Mesothelial cell of epicardium (in vitro differentiated cells): ENCODE results near the gene PNPLA5. TPM values are rescaled to one million over a fixed set of nuclear protein-coding genes. Genes with fewer than 3 reads are reported as not detected.
"Not testable (repeated sequence)": the region's sequence is repeated elsewhere in the genome, so short reads cannot be mapped to it uniquely, and the experiment has no call there.

Experiments used
- DNase-seq, 2 experiments: peaks; one replicate each; pipeline ENCODE4 v3.0.0; 2021; ENCODE audit warnings: low spot score in 2 of 2; ENCODE audit not compliant: unreplicated experiment in 2 of 2
- H3K27ac Mint-ChIP-seq: 2 replicates; pipeline ENCODE4 v1.8.0; 2021; ENCODE audit warnings: mixed read lengths
- H3K27me3 Mint-ChIP-seq: 2 replicates; pipeline ENCODE4 v1.8.0; 2021; ENCODE audit warnings: low read depth, mixed read lengths
- H3K36me3 Mint-ChIP-seq: 2 replicates; pipeline ENCODE4 v1.8.0; 2021; ENCODE audit warnings: mixed read lengths
- H3K4me1 Mint-ChIP-seq: 2 replicates; pipeline ENCODE4 v1.8.0; 2021; ENCODE audit warnings: mixed read lengths
- H3K4me3 Mint-ChIP-seq: 2 replicates; pipeline ENCODE4 v1.8.0; 2021; ENCODE audit warnings: mild to moderate bottlenecking, moderate library complexity, mixed read lengths
- H3K9me3 Mint-ChIP-seq: 2 replicates; pipeline ENCODE4 v1.8.0; 2021; ENCODE audit warnings: mixed read lengths
- total RNA-seq: library from RNA; stranded (reverse); gene quantifications from 3 replicates; pipeline ENCODE4 v1.2.1, GENCODE V29; 2021
- TF ChIP-seq, protein P1 (sequence below): fragments of 200-600 bp; sonication (generic); IDR thresholded peaks from one replicate; pipeline ENCODE4 v1.5.0; 2021; ENCODE audit warnings: antibody characterized with exemption; ENCODE audit not compliant: unreplicated experiment

The PNPLA5 gene
- total RNA-seq, 1 donor from 2014 or later: not detected

DNA sequence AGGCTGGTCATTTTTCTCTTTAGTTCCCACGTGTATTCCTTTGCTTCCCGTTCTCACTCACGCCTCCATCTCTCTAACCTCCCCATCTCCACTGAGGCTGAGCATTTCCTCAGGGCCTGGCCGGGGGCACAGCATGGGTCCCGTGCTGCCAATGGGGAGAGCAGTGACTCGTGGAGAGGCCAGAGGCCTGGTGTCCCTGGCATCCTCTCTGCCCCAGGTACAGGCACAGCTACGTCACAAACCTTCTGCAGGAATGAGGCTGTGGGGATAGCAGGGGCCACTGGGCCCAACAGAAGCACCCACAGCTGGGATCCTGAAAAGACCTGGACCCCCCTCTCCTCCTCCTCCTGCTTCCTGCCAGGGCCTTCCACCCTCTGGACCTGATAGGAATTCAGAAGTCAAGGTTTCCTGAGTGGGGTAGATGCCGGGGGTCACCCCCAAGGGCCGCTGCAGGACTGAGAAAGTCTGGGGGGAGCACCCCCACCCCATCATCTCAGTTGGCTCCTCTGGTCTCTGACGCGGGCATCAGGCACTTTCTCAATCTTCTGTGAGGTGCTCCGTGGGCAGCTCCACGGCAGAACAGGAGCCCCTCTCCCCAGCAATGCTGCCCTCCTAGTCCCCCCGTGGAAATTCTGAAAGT lies 11.8 kb downstream of the PNPLA5 start:
- TF ChIP-seq, protein P1, sequence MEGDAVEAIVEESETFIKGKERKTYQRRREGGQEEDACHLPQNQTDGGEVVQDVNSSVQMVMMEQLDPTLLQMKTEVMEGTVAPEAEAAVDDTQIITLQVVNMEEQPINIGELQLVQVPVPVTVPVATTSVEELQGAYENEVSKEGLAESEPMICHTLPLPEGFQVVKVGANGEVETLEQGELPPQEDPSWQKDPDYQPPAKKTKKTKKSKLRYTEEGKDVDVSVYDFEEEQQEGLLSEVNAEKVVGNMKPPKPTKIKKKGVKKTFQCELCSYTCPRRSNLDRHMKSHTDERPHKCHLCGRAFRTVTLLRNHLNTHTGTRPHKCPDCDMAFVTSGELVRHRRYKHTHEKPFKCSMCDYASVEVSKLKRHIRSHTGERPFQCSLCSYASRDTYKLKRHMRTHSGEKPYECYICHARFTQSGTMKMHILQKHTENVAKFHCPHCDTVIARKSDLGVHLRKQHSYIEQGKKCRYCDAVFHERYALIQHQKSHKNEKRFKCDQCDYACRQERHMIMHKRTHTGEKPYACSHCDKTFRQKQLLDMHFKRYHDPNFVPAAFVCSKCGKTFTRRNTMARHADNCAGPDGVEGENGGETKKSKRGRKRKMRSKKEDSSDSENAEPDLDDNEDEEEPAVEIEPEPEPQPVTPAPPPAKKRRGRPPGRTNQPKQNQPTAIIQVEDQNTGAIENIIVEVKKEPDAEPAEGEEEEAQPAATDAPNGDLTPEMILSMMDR: no peak
- Mint-ChIP-seq H3K27me3 (peaks cover 43% of the 10 kb centered on the region), H3K27ac (no peak overlapping the region), H3K9me3 (no peaks in the 10 kb centered on the region), H3K36me3 (no peaks in the 10 kb centered on the region), H3K4me3 (no peak overlapping the region), H3K4me1 (no peaks in the 10 kb centered on the region)
- no peak for DNase-seq

- no peak for DNase-seq
- Mint-ChIP-seq H3K27ac (no peak overlapping the region), H3K4me3 (no peak overlapping the region), H3K27me3 (peaks cover 46% of the 10 kb centered on the region), H3K4me1 (no peaks in the 10 kb centered on the region), H3K36me3 (no peaks in the 10 kb centered on the region), H3K9me3 (no peaks in the 10 kb centered on the region)
- TF ChIP-seq, protein P1: no peak
Measured at GRCh38 chr22:43878831-43879550, 12.8 kb downstream of the PNPLA5 start.

DNA sequence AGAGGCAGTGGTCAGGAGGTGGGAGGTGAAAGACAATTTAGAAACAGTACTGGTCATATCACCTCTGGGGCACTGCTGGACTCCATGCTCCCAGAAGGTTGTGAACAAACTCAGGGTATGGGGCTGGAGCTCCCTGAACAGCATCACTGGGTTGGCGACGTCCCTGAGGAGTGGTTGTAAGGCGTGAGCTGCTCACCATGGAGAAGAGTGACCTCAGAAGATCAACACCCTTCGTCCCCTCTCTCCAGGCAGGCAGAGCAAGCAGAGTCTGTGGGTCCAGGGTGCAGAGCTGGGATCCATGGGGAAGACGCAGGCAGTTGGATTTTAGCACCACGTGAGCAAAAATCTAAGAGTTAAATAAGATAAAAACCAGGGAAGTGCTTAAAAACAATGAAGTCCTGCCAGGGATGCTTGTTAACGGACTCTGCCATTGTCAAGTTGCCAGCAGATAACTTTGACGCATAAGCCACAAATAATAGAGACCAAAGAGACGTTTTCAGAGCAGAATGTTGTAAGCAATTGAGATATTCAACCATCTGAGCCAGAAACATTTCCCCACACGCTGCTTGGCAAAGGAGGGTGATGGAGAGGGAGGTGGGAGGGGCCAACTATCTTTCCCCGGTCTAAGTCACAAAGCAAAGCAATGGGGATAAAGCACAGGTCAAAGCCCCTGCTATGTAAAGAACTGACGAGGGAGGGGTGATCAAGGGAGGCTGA lies 13.6 kb downstream of the PNPLA5 start:
- no peaks in the 10 kb centered on the region for H3K36me3 Mint-ChIP-seq
- H3K9me3 Mint-ChIP-seq: no peaks in the 10 kb centered on the region
- H3K4me3 Mint-ChIP-seq: no peak overlapping the region
- TF ChIP-seq, protein P1: no peak
- H3K4me1 Mint-ChIP-seq: no peaks in the 10 kb centered on the region
- H3K27ac Mint-ChIP-seq: no peak overlapping the region
- no peak for DNase-seq
- H3K27me3 Mint-ChIP-seq: peaks cover 50% of the 10 kb centered on the region

GRCh38 chr22:43876866-43877509 lies 14.8 kb downstream of the PNPLA5 start:
- H3K4me3 Mint-ChIP-seq: no peak overlapping the region

DNA sequence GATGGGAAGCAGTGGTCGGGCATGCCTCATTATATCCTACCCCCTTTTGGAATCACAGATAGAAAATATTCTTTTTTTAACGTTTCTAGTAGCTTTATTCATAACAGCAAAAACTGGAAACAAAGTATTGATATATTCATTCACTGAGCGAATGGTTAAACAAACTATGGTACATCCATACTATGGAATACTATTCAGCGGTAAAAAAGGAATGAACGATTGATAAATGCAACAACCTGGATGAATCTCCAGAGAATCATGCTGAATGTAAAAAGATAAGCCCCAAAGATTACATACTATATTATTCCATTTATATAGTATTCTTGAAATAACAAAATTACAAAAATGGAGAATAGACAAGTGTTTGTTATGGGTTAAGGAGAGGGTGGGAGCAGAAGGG lies 22.0 kb downstream of the PNPLA5 start:
- peaks cover 17% of the 10 kb centered on the region for H3K9me3 Mint-ChIP-seq
- no peaks in the 10 kb centered on the region for H3K4me1 Mint-ChIP-seq
- DNase-seq: no peak
- H3K36me3 Mint-ChIP-seq: no peaks in the 10 kb centered on the region
- H3K27me3 Mint-ChIP-seq: peaks cover 53% of the 10 kb centered on the region
- H3K4me3 Mint-ChIP-seq: no peak overlapping the region
- H3K27ac Mint-ChIP-seq: no peak overlapping the region
- TF ChIP-seq, protein P1: no peak

More at GRCh38 chr22:43876866-43877509, 14.8 kb downstream of the PNPLA5 start:
- Mint-ChIP-seq H3K4me1 (no peaks in the 10 kb centered on the region), H3K27me3 (peaks cover 53% of the 10 kb centered on the region), H3K9me3 (peaks cover under 1% of the 10 kb centered on the region), H3K27ac (no peak overlapping the region), H3K36me3 (no peaks in the 10 kb centered on the region)
- no peak for DNase-seq
- TF ChIP-seq, protein P1: no peak

GRCh38 chr22:43869001-43869400 lies 22.8 kb downstream of the PNPLA5 start:
- H3K27ac Mint-ChIP-seq, H3K36me3 Mint-ChIP-seq, DNase-seq, H3K4me3 Mint-ChIP-seq, H3K4me1 Mint-ChIP-seq: not testable (repeated sequence)
- Mint-ChIP-seq H3K9me3 (peaks cover 17% of the 10 kb centered on the region), H3K27me3 (peaks cover 54% of the 10 kb centered on the region)
